ENCODE measurements around the gene RELL1.

Gene RELL1

DNA sequence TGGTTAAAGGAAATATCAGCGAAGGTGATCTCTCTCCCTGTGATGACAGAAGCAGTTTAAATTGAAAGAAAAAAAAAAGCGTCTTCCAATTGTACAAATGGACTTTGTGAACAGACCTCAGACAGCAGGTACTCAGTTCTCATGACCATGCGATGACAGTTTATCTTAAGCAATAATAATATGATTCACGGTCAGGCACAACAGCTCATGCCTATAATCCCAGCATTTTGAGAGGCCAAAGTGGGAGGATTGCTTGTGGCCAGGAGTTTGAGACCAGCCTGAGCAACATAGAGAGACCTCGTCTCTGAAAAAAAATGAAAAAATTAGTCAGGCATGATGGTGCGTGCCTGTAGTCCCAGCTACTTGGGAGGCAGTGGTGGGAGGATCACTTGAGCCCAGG is 51.0 kb downstream of the RELL1 start:
- DNase-seq (ENCODE audit: low read depth): no peak

DNA sequence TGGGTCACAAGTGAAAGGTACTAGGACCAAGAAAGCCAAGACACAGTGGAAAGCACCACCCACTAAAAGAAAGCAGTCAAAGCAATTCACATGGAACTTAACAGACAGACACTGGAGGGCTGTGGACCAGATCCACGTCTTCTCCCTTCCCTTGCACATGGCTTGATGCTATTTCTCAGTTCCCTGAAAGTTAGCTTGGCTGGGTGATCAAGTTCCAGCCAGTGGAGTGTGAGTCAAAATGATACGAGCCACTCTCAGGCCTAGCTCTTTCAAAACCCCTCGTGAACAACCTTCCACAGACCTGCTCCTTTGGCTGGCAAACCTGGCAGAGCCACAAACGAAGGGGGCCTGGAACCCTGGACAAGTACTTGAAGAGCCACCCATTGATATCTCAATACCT is 52.0 kb downstream of the RELL1 start:
- no peak for DNase-seq (ENCODE audit: low read depth)

DNA sequence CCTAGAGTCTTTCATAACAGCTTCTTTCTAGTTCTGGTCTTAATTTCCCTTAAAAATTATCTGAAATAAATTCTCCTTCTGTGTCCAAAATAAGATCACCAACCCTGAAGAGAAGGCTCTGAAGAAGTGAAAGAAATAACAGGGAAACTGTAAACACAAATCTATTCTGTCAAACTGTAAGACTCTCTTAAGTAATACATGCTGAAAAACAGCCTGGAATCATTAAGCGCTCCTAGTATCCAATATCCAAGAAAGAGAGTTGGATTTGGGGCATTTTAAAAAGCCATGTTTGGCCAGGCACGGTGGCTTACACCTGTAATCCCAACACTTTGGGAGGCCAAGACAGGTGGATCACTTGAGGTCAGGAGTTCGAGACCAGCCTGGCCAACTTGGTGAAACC is 53.3 kb downstream of the RELL1 start:
- no peak for DNase-seq (ENCODE audit: low read depth)

DNA sequence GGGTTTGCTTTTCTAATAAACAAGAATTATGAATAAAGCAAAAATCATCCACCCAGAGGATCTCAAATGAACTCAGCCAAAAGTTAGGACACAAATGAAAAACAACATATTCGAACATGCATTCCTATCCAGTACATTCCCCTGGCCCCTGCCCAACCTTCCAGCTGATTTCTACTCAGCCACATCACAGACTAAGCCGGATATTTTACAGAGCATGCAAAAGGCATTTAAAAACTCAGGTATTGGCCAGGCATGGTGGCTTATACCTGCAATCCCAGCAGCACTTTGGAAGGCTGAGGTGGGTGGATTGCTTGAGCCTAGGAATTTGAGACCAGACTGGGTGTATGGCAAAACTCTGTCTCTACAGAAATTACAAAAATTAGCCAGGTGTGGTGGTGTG is 54.6 kb downstream of the RELL1 start:
- no peak for DNase-seq (ENCODE audit: low read depth)

DNA sequence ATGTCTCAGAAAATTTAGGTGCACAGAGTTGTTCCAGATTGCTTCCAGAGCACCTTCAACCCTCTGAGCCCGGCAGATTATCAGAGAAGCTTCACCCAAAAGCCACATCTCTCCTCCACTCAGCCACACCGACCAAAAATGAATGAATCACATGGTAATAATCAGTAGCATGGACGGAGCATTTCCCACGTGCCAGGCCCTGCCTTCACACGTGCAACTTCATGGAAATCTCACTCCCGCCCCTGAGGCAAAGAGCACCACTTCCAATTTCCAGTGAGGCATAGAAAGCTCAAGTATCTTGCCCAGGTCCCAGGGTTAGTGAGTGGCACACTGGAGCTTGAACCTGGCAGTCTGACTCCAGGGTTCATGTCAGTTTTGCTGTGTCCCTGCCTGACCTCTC is 56.5 kb downstream of the RELL1 start:
- DNase-seq (ENCODE audit: low read depth): no peak

DNA sequence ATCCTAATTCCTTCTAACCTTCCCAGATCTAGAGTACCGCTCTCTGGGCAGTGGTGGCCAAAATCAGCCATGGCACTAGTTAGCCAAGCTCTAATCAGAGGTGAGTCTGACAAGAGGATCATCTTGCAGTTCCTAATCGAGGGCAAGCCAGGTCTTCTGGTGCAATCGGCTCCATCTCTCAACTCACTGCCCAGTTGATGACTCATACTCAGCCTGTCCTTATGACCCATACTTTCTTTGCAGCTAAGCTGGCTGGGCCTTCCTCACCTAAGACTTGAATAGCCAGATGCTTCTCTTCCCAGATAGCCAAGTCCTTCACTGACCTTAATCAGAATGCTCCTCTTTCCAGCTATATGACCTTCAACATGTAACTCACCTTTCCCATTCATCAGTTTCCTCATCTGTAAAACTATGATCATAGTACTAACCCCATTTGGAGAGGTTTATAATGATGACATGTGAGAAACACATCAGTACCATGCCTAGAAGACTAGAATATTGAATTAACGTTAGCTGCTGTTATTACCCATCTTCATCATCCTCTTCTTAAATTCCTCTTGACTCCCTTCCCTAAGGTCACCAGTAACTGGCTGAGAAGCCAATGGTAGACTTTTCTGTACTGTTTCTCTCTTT is 57.1 kb downstream of the RELL1 start:
- no peak for DNase-seq (ENCODE audit: low read depth)

DNA sequence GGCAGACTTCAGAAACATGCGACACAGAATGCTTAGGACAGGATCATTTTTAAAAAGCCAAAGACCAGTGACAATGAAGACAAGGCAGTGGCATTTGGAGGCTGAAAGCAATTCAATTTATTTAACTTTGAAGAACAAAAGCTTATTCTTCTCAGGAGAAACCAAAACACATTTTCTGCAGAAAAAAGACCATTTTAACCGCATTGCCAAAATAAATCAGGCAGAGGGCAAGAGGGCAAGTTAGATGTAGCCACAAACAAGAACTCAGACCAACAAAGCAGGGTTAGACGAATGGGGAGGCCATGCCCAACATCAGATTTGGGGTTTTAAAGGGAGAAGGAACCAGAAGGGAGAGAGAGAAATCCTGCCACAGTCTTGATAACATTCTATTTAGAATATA is 58.9 kb downstream of the RELL1 start:
- no peak for DNase-seq (ENCODE audit: low read depth)

DNA sequence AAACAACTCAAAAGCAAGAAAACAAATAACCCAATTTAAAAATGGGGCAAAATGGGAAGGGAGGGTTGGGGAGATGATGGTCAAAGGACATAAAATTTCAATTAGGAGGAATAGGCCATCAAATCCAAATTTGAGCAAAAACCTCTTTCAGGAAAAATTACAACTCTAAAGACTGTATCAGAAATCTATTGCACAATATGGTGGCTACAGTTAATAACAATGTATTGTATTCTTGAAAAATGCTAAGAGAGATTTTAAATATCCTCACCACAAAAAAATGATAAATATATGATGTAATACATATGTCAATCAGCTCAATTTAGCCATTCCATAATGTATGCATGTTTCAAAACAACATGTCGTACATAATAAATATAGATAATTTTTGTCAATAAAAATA is 60.7 kb downstream of the RELL1 start:
- DNase-seq (ENCODE audit: low read depth): no peak

DNA sequence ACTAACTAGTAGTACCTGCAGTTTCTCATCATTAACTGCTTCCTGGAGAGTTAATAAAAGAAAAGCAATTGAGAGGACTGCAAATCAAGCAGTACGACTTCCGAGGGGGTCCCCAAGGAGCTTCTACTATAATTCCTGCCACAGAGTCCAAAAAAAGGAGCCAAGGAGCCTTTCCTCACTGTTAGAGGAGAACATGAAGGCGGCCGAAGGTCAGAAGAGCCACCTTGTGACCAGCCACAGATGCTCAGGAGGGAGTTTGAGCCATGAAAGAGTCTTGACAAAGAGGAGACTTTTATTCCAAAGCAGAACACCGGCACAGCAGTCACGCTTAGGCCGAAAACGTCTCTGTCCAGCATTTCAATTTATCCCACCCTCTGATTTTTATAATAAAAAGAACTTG is 62.2 kb downstream of the RELL1 start:
- DNase-seq (ENCODE audit: low read depth): no peak

DNA sequence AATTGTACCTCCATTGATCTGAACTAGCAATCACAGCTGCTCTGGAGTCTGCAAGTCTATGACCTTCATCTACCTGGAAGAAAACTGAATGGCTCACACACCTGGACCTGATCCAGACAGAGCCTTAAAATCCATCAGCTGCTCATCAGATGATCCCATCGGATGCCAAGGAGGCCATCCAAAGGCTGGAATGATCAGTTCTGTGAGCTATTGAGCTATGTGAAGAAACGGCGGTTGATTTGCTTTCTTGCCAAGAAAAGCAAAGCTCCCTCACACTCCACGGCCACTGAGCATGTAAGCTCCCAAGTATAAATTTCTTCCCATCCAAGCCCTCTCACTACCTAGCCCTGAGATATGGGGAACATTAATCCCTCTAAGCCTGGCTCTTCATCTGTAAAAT is 63.1 kb downstream of the RELL1 start:
- DNase-seq (ENCODE audit: low read depth): no peak

DNA sequence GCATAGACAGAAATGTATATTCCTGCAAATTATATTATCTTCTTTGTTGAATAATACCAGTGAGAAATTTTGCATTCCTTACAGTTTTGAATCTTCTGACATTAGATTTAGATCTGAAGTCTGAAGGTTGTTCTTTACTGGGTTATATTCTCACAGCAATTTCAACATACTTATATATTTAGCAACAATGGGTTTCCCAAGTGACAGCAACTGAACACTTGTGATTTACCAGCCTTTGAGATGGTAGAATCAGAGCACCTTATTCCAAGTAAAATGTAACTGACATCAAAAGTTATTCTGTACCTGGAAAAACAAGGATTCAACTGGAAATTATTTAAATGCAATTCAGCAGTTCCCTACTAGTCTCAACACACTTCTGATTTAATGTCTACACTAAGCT is 66.0 kb downstream of the RELL1 start:
- no peak for DNase-seq (ENCODE audit: low read depth)

DNA sequence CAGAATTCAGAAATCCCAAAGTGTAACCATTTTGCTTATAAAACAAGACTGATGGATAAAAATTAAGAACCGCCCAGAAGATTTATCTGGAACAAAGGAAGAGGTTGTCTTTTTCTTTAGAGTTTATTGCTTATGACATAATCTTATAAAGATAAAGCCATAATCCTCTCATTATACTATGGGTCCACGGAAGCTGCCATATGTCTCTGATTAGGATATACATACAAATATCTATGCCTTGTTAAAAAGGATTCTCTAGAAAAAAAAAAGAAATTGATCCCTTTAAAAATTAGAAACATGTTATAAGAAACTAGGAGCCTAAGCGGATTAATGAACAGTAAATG is 70.5 kb downstream of the RELL1 start:
- DNase-seq (ENCODE audit: low read depth): no peak

DNA sequence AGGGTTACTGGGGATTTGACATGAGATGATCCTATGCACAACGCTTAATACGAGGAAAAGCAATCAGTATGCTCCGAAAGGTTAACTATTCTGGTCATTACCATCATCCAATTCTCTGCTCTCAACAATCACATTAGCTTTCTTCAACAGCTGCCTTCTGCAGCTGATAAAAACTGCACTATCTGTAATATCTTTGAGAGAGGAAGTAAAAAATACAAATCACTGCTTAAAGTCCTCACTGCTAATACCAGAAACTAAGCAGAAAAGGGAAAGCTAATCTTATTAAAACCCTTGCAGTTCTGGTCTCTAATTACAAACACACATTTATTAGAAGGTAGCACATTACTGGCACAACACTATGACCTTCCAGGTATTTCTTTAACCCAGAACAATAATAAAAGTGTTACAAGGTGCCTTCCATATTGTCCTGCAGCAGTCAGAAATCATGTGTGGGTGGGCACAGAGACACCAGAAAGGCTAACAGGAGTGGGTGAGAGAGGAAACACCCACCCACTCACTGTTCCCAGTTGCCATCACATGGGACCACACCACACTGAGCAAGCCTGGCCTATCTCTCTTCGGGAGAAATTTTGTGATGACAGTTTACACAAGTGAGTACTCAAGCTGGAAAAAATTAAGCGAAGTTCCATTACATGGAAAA is 71.0 kb downstream of the RELL1 start:
- DNase-seq (ENCODE audit: low read depth): no peak

DNA sequence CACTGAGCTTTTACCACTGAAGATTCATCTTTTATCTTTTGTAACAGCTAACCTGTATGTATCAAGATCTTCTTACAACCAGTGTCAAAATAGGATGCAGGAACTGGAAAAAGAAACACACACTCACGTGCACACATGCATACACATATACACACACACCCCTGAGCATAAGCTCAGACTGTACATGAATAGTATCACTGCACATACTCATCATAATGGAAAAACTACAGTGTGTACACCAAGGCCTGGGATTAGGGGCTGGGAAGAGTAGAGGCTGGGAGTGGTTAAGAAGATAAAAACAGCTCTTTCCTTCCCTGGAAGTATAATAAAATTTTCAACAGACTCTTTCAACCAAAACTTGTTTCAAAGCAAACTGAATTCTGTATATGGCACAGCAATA is 73.4 kb downstream of the RELL1 start:
- DNase-seq (ENCODE audit: low read depth): no peak

DNA sequence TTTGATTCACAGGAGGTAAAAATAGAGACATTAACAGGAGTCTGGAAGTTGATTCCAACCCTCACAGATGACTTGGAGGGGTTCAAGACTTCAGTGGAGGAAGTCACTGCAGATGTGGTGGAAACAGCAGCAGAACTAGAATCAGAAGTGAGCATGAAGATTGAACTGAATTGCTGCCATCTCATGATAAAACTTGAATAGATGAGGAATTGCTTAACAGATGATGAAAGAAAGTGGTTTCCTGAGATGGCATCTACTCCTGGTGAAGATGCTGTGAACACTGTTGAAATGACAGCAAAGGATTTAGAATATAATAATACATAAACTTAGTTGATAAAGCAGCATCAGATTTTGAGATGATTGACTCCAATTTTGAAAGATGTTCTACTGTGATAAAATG is 76.5 kb downstream of the RELL1 start:
- no peak for DNase-seq (ENCODE audit: low read depth)

DNA sequence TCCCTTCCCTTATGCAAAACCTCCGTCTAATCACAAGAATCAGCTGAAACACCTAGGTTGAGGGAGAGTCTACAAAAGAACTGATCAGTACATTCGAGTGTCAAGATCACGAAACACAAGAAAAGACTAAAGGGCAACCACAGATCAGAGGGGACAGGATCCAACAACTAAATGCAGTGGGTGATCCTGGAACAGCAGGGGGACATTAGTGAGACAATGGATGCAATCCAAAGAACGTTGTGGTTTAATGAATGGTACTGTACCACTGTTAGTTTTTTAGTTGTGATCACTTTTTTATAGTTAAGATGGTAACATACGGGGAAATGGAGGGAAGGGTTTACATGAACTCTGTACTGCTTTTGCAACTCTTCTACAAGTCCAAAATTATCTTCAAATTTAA is 79.2 kb downstream of the RELL1 start:
- no peak for DNase-seq (ENCODE audit: low read depth)

DNA sequence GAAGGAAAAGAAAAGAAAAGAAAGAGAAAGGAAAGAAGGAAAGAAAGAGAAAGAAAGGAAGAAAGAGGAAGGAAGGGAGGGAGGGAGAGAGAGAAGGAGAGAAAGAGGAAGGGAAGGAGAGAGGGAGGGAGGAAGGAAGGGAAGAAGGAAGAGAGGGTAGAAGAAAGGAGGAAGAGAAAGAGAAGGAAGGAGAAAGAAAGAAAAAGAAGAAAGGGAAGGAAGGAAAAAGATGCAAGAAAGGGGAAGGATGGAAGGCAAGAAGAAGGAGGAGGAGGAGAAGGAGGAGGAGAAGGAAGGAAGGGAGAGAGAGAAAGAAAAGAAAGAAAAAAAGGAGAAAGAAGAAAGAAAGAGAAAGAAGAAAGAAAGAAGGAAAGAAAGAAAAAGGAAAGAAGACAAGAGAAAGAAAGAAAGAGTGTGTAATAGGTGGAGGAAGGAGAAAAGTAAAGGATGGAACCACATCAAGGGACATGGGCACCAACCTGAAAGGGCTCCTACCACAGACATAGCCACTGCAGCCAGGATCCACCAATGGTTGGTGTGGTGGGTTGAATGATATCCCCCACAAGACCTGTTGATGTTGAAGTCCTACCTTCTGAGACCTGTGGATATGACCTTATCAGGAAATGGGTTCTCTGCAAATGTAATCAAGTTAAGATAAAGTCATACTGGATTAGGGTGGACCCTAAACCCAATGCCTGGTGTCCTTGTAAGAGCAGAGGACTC is 80.2 kb downstream of the RELL1 start:
- no peak for DNase-seq (ENCODE audit: low read depth)

DNA sequence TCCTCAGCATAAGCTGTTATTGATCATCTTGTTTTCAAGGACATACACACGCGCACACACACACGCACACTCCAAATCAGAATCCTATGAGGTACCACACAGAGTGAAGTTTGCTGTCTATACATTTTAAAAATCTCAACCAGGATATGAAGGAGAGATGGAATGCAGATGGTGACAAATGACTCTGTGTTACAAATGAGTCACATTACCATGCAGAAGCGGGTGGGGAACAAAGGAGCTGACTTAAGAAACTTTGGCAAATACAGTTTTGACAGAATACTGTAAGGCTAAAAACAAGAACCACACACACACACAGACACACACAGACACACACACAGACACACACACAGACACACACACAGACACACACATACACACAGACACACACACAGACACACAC is 81.7 kb downstream of the RELL1 start:
- no peak for DNase-seq (ENCODE audit: low read depth)

DNA sequence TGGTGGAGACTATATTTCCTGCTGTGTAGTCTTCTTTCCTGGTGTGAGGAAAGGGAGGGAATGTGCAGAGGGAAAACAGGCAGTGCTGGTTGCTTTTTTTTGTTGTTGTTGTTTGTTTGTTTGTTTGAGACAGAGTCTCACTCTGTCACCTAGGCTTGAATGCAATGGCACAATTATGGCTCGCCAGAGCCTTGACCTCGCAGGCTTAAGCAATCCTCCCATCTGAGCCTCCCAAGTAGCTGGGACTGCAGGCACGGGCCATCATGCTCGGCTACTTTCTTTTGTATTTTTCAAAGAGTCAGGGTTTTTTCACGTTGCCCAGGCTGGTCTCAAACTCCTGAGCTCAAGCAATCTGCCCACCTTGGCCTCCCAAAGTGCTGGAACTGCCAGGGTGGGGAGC is 82.5 kb downstream of the RELL1 start:
- no peak for DNase-seq (ENCODE audit: low read depth)

DNA sequence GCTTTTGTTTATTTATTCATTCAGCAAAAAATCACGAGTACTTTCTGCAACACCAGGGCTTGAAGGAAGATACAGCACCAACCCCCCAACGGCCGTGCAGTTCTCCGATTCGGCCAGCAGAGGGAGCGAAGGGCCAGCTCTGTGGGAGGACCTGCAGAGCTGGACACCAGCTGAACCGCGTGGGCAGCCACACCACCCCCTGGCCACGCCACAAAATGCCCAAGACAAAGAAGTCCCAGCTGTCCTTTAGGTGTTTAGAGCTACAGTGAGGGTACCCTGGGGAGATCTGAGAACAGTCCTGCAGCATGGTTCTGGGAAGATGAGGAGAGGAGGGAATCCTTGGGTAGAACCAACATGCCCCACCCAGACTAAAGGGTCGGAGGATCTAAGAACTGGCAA is 83.1 kb downstream of the RELL1 start:
- DNase-seq (ENCODE audit: low read depth): peak; percentile 54

DNA sequence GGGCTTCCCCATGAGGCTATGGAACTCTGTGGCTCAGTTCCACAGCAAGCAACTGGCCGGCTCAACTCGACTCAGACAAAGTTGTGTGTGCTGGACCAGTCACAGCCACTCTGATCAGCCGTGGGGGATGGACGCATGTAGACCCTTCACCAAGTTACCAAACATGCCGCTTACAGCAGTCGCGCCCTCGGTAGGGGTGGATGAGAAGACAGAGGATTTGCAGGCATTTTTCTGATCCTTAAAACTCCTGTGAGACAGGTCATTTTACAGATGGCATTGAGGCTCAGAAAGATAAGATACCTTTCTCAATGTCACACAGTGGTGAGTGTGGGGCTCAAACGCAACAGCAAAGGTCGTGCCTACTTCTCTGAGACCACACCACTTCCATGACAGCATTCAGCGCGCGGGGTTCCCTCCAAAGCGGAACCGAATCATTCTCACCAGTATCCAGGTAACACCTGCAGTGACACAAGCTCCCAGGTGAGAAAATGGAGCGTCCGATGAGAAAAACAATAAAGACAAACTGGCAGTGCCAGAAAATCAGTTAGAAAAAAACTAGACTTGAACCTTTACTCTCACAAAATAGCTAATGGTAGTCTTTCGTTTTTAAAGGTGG is 83.6 kb downstream of the RELL1 start:
- no peak for DNase-seq (ENCODE audit: low read depth)

DNA sequence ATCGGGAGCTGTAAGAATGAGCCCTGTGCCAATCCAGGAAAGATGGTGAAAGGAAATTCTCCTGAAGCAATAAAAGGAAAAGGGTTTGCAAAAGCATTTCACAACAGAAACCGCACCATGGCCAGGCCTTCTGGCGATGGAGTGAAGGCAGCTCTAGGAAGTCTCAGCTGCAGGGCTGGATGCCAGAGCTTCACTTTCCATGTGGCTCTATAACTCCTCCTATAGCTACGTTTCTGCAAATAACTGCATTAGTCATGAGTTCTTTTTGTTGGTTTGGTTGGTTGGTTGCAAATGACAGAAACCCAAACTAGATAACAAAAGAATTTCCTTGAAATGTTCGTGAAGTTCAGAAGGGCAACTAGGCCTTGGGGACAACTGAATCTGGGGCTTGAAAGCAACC is 84.6 kb downstream of the RELL1 start:
- no peak for DNase-seq (ENCODE audit: low read depth)

DNA sequence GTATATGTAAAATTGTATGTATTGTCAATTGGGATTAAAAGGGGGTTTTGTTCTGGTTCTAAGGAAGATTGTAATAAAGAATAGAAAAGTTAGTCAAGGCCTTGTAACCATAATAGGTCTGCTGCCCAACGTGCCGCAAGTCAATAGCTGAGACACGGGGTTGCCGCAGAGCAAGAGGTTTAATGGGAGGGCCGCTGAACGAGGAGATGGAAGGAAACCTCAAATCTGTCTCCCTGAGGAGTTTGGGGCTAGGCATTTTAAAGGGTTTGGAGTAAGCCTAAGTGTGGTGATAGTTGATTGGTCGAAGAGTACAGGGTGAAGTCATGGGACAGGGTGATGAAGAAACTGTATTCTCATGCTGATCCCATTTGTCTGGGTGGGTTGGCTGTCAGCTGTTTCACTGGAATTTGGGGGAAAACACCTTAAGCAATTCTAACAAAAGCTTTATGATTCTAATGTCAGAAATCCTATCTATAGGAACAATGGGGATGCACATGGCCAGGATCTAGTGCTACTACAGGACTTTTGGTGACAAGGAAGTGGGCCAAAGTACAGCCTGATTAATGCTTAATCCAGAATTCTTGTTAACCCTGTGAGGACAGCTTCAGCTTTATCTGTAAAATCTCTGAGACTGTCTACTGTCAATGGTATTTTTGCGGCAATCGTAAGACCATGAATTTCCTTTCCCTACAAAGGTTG is 86.9 kb downstream of the RELL1 start:
- DNase-seq (ENCODE audit: low read depth): no peak
